GM12878 (cell line): ENCODE data around the gene ERC2. TPM values are rescaled to one million over a fixed set of nuclear protein-coding genes. Genes with fewer than 3 reads are reported as not detected.

ENCODE experiments used
- ATAC-seq: fragments of 200-7000 bp; cut with Tn5 transposase; 3 replicates; pipeline ENCODE4 v1.9.1; 2020; ENCODE audit warnings: mild to moderate bottlenecking, moderate library complexity
- BruUV-seq: library from RNA; stranded (reverse); fragments of 400-500 nt; replicated peaks from 2 replicates; lab custom pipeline; 2021; lab: Mats Ljungman, UMichigan
- CTCF ChIA-PET: fragments of 300-600 bp; sonication (Branson Sonifier 250); formaldehyde crosslinking; extraction: SDS; loops from one replicate; lab custom pipeline; 2021; ENCODE audit warnings: inconsistent platforms; lab: Yijun Ruan, JAX
- POLR2A ChIA-PET: fragments of 350-600 bp; formaldehyde crosslinking; extraction: SDS; loops from one replicate; lab custom pipeline; 2021; ENCODE audit warnings: inconsistent platforms; lab: Charles Lee
- RAD21 ChIA-PET: fragments of 300-600 bp; sonication (Branson Sonifier 250); formaldehyde crosslinking; loops from one replicate; lab custom pipeline; 2023; ENCODE audit warnings: antibody characterized with exemption; ENCODE audit not compliant: unreplicated experiment; lab: Charles Lee
- SMC1A ChIA-PET: fragments of 300-600 bp; sonication (Branson Sonifier 250); formaldehyde crosslinking; loops from one replicate; lab custom pipeline; 2023; ENCODE audit not compliant: unreplicated experiment, uncharacterized antibody; lab: Charles Lee
- DNase-seq: peaks from one replicate; pipeline ENCODE4 v3.0.0-alpha.2; 2011; ENCODE audit warnings: low read depth, low spot score
- FAIRE-seq: peaks from 3 replicates; lab custom pipeline; 2011; peaks lifted over from hg19 to GRCh38; lab: Jason Lieb, UNC
- H2AFZ ChIP-seq: 2 replicates; pipeline ENCODE4 v1.6.0; 2011; ENCODE audit warnings: low read depth, low read length, control low read depth; ENCODE audit not compliant: control insufficient read depth
- H3K27ac ChIP-seq: 2 replicates; pipeline ENCODE4 v1.5.1; 2011; ENCODE audit warnings: control low read depth; ENCODE audit not compliant: control insufficient read depth, insufficient read depth
- H3K27me3 ChIP-seq, 2 experiments: replicated peaks in 1 of 2; 2 replicates each; pipeline versions ENCODE4 v1.6.0 to v1.6.1; 2011; ENCODE audit warnings: low read length in 1 of 2; ENCODE audit not compliant: control insufficient read depth in 2 of 2, insufficient read depth in 2 of 2
- H3K36me3 ChIP-seq, 2 experiments: 2 replicates each; pipeline ENCODE4 v1.5.1; 2011; ENCODE audit warnings: low read length in 1 of 2; ENCODE audit not compliant: control insufficient read depth in 2 of 2, insufficient read depth in 2 of 2
- H3K4me1 ChIP-seq: 2 replicates; pipeline ENCODE4 v1.6.1; 2011; ENCODE audit warnings: mild to moderate bottlenecking, low read length, moderate library complexity, mixed read lengths; ENCODE audit not compliant: control insufficient read depth, insufficient read depth
- H3K4me2 ChIP-seq: 2 replicates; pipeline ENCODE4 v1.6.0; 2011; ENCODE audit warnings: control low read depth; ENCODE audit not compliant: control insufficient read depth, insufficient read depth
- H3K4me3 ChIP-seq: fragments of 200-600 bp; sonication (generic); 2 replicates; pipeline ENCODE4 v1.5.1; 2016
- H3K79me2 ChIP-seq: 2 replicates; pipeline ENCODE4 v1.6.0; 2011; ENCODE audit warnings: low read length; ENCODE audit not compliant: control insufficient read depth, insufficient read depth
- H3K9ac ChIP-seq: 2 replicates; pipeline ENCODE4 v1.8.0; 2011; ENCODE audit warnings: low read length, control low read depth, mixed read lengths; ENCODE audit not compliant: control insufficient read depth, insufficient read depth
- H3K9me3 ChIP-seq: replicated peaks from 3 replicates; pipeline ENCODE4 v1.5.1; 2011; ENCODE audit warnings: mild to moderate bottlenecking, low read length; ENCODE audit not compliant: control insufficient read depth, insufficient read depth
- H4K20me1 ChIP-seq: 2 replicates; pipeline ENCODE4 v1.6.0; 2011; ENCODE audit not compliant: control insufficient read depth, insufficient read depth
- BCL11A ChIP-seq: IDR thresholded peaks from 2 replicates; pipeline ENCODE4 v1.6.1; 2011; ENCODE audit warnings: low read depth, low read length
- CEBPB ChIP-seq, 2 experiments: fragments of 150-350 bp in 1 of 2; IDR thresholded peaks; 2 replicates each; pipeline ENCODE4 v1.6.1; 2012 to 2014; ENCODE audit warnings: low read depth in 2 of 2, low read length in 2 of 2, borderline replicate concordance in 1 of 2, inconsistent platforms in 1 of 2
- EZH2 ChIP-seq: IDR thresholded peaks from 2 replicates; pipeline ENCODE4 v1.6.1; 2012; ENCODE audit warnings: low read depth, mild to moderate bottlenecking, control low read depth, inconsistent platforms, low read length, borderline replicate concordance; ENCODE audit not compliant: control insufficient read depth
- NR2F1 ChIP-seq: fragments of 450-650 bp; conservative IDR thresholded peaks from 2 replicates; pipeline ENCODE4 v1.6.1; 2017; ENCODE audit warnings: mild to moderate bottlenecking
- NRF1 ChIP-seq: conservative IDR thresholded peaks from 2 replicates; pipeline ENCODE4 v1.6.1; 2011; ENCODE audit warnings: mild to moderate bottlenecking, low read depth, low read length, improper control_type of control experiment
- RAD21 ChIP-seq: IDR thresholded peaks from 2 replicates; pipeline ENCODE4 v1.6.1; 2011; ENCODE audit warnings: mild to moderate bottlenecking, low read depth, low read length, moderate library complexity; ENCODE audit not compliant: insufficient read depth
- SREBF1 ChIP-seq: IDR thresholded peaks from 2 replicates; pipeline ENCODE4 v1.6.1; 2012; ENCODE audit warnings: mild to moderate bottlenecking, low read length
- SUPT20H ChIP-seq: IDR thresholded peaks from 2 replicates; pipeline ENCODE4 v1.6.1; 2011; ENCODE audit warnings: low read depth, mild to moderate bottlenecking, low read length, moderate library complexity, borderline replicate concordance; ENCODE audit not compliant: control insufficient read depth
- ZBED1 ChIP-seq: IDR thresholded peaks from 2 replicates; pipeline ENCODE4 v1.6.1; 2016; ENCODE audit warnings: borderline replicate concordance
- WGBS: methylation state at CpG from one replicate; pipeline ENCODE4 v1.1.6; 2016; ENCODE audit warnings: low lambda C conversion rate; ENCODE audit not compliant: insufficient replicate concordance, insufficient coverage; ENCODE audit errors: missing lambda C conversion rate; 5-methylcytosine and 5-hydroxymethylcytosine counted together
- in situ Hi-C: fragments of 300-500 bp; cut with MboI; formaldehyde crosslinking; loops from 9 replicates; pipeline ENCODE4 v1.14.3; 2018; ENCODE audit warnings: mixed read lengths
- intact Hi-C: fragments of 100-400 bp; cut with micrococcal nuclease; formaldehyde crosslinking; loops from one replicate; pipeline ENCODE4 v1.14.2; 2022; ENCODE audit not compliant: unreplicated experiment
- polyA plus RNA-seq, 11 experiments: library from polyadenylated mRNA; depleted of rRNA in 4 of 11; unstranded in 6 of 11; stranded (reverse) in 5 of 11; fragments of >200 nt; fragmentation: Nextera tagmentation in 4 of 11; fragmentation: Illumina TruSeq in 1 of 11; extraction: Ambion mirVana in 4 of 11; extraction: Trizol in 1 of 11; gene quantifications; 1 replicate in 1 of 11; 2 replicates in 10 of 11; pipeline versions ENCODE4 v1.2.1 to v1.2.3, GENCODE V29; 2011 to 2016; ENCODE audit warnings: inconsistent platforms in 2 of 11, missing spikeins in 2 of 11, low read depth in 1 of 11
- total RNA-seq, 4 experiments: library from RNA; depleted of rRNA in 3 of 4; stranded (reverse); fragments of >200 nt in 3 of 4; fragmentation: Illumina TruSeq in 1 of 4; extraction: Trizol in 1 of 4; gene quantifications; 2 replicates each; pipeline versions ENCODE4 v1.2.1 to v1.2.3, GENCODE V29; 2013 to 2021
- TF ChIP-seq, protein P1 (sequence below): fragments of 450-650 bp; formaldehyde crosslinking; IDR thresholded peaks from 2 replicates; pipeline ENCODE4 v1.5.0; 2022; ENCODE audit warnings: mild to moderate bottlenecking, missing genetic modification characterization
- TF ChIP-seq, protein P2 (sequence below): IDR thresholded peaks from 2 replicates; pipeline ENCODE4 v1.6.1; 2011; ENCODE audit warnings: borderline replicate concordance, low read depth, mild to moderate bottlenecking, moderate library complexity, mixed read lengths, low read length; ENCODE audit not compliant: insufficient read depth; ENCODE audit errors: extremely low read length
- TF ChIP-seq, protein P3 (sequence below): fragments of 450-650 bp; IDR thresholded peaks from 2 replicates; pipeline ENCODE4 v1.6.1; 2017; ENCODE audit warnings: mild to moderate bottlenecking
- TF ChIP-seq, protein P4 (sequence below): fragments of 150-350 bp; IDR thresholded peaks from 2 replicates; pipeline ENCODE4 v1.6.1; 2016; ENCODE audit warnings: low read depth, low read length

Gene ERC2
- total and polyA plus RNA-seq, 10 of the 15 experiments (the other 5 are each of a cell fraction or from before 2014, with no cell fraction given): 0.06 to 1.4 (median 0.12) TPM; not detected in 3

DNA sequence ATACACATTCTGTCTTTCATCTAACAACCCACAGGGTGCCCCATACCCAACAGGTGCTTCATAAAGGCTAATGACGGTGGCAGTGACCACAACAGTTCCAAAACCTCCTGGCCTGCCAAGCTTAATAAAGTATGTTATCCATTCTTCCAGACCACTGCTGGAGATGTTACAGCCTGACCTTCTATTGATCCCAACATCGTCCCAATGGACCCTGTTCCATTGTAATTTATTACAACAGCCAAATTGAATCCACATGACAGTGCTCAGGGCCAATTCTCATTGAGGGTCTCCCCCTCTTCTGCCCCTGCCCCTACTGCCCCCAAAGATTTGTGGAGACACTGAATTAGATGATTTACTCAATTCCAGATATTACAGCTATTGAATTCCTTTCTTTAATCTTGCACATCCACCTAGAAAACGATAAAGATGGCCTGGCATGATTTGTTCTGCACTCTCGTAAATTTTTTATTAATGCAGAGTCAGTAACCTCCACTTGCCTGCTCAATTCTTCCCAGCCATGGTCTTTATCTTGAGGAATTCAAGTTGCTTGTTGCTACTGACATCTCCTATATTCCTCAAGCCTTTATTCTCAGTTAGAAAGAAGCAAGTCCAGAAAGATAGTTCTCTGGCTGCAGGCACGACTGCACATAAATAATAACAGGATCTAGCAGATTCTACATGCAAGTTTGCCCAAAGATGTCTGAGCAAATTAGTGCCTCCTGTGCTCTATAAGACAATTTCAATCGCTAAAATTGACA, 407.6 kb downstream of the ERC2 start:
- Histone ChIP-seq H3K4me3 (no peak overlapping the region), H3K36me3 (no peaks in the 10 kb centered on the region), H3K9ac (no peak overlapping the region), H3K9me3 (no peaks in the 10 kb centered on the region), H3K4me1 (no peaks in the 10 kb centered on the region), H2AFZ (no peak overlapping the region), H3K79me2 (no peaks in the 10 kb centered on the region), H3K4me2 (no peak overlapping the region), H4K20me1 (no peaks in the 10 kb centered on the region), H3K27ac (no peak overlapping the region), H3K27me3 (no peaks in the 10 kb centered on the region; a peak in 1 of 4 replicates)
- ChIA-PET SMC1A (no interaction called here), POLR2A (no interaction called here), RAD21 (no interaction called here), CTCF (no interaction called here)
- DNase-seq: no peak
- intact Hi-C loops: no loop called here
- in situ Hi-C loops: no loop called here
- TF ChIP-seq SUPT20H (no peak), SREBF1 (no peak), CEBPB (IDR thresholded peaks at IDR 0.05; ENCODE audit: borderline replicate concordance in 1 of 2, low read depth in 2 of 2, low read length in 2 of 2) (no peak), RAD21 (no peak), NRF1 (no peak), BCL11A (no peak), ZBED1 (no peak), NR2F1 (no peak), EZH2 (no peak)
- TF ChIP-seq, protein P1, sequence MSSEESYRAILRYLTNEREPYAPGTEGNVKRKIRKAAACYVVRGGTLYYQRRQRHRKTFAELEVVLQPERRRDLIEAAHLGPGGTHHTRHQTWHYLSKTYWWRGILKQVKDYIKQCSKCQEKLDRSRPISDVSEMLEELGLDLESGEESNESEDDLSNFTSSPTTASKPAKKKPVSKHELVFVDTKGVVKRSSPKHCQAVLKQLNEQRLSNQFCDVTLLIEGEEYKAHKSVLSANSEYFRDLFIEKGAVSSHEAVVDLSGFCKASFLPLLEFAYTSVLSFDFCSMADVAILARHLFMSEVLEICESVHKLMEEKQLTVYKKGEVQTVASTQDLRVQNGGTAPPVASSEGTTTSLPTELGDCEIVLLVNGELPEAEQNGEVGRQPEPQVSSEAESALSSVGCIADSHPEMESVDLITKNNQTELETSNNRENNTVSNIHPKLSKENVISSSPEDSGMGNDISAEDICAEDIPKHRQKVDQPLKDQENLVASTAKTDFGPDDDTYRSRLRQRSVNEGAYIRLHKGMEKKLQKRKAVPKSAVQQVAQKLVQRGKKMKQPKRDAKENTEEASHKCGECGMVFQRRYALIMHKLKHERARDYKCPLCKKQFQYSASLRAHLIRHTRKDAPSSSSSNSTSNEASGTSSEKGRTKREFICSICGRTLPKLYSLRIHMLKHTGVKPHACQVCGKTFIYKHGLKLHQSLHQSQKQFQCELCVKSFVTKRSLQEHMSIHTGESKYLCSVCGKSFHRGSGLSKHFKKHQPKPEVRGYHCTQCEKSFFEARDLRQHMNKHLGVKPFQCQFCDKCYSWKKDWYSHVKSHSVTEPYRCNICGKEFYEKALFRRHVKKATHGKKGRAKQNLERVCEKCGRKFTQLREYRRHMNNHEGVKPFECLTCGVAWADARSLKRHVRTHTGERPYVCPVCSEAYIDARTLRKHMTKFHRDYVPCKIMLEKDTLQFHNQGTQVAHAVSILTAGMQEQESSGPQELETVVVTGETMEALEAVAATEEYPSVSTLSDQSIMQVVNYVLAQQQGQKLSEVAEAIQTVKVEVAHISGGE (CRISPR knock-in tag): no peak
- TF ChIP-seq, protein P2, sequence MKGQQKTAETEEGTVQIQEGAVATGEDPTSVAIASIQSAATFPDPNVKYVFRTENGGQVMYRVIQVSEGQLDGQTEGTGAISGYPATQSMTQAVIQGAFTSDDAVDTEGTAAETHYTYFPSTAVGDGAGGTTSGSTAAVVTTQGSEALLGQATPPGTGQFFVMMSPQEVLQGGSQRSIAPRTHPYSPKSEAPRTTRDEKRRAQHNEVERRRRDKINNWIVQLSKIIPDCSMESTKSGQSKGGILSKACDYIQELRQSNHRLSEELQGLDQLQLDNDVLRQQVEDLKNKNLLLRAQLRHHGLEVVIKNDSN: no peak
- TF ChIP-seq, protein P3, sequence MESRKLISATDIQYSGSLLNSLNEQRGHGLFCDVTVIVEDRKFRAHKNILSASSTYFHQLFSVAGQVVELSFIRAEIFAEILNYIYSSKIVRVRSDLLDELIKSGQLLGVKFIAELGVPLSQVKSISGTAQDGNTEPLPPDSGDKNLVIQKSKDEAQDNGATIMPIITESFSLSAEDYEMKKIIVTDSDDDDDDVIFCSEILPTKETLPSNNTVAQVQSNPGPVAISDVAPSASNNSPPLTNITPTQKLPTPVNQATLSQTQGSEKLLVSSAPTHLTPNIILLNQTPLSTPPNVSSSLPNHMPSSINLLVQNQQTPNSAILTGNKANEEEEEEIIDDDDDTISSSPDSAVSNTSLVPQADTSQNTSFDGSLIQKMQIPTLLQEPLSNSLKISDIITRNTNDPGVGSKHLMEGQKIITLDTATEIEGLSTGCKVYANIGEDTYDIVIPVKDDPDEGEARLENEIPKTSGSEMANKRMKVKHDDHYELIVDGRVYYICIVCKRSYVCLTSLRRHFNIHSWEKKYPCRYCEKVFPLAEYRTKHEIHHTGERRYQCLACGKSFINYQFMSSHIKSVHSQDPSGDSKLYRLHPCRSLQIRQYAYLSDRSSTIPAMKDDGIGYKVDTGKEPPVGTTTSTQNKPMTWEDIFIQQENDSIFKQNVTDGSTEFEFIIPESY: no peak
- TF ChIP-seq, protein P4, sequence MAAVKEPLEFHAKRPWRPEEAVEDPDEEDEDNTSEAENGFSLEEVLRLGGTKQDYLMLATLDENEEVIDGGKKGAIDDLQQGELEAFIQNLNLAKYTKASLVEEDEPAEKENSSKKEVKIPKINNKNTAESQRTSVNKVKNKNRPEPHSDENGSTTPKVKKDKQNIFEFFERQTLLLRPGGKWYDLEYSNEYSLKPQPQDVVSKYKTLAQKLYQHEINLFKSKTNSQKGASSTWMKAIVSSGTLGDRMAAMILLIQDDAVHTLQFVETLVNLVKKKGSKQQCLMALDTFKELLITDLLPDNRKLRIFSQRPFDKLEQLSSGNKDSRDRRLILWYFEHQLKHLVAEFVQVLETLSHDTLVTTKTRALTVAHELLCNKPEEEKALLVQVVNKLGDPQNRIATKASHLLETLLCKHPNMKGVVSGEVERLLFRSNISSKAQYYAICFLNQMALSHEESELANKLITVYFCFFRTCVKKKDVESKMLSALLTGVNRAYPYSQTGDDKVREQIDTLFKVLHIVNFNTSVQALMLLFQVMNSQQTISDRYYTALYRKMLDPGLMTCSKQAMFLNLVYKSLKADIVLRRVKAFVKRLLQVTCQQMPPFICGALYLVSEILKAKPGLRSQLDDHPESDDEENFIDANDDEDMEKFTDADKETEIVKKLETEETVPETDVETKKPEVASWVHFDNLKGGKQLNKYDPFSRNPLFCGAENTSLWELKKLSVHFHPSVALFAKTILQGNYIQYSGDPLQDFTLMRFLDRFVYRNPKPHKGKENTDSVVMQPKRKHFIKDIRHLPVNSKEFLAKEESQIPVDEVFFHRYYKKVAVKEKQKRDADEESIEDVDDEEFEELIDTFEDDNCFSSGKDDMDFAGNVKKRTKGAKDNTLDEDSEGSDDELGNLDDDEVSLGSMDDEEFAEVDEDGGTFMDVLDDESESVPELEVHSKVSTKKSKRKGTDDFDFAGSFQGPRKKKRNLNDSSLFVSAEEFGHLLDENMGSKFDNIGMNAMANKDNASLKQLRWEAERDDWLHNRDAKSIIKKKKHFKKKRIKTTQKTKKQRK: no peak
- 6% methylated on average over 6 of the region's 6 CpGs for WGBS
- ATAC-seq: no peak
- no TSS peak for BruUV-seq
- no peak for FAIRE-seq
